HG03520 (cell line): Measurements from ENCODE around the gene PDE6A.
A peak's percentile ranks its signal among the peaks of the same experiment; 100 is the strongest.

Experiments
- ATAC-seq: cut with Tn5 transposase; IDR thresholded peaks from one replicate; pipeline ENCODE4 v1.9.1; 2021; ENCODE audit warnings: mild to moderate bottlenecking, moderate library complexity; ENCODE audit not compliant: unreplicated experiment

PDE6A gene

DNA sequence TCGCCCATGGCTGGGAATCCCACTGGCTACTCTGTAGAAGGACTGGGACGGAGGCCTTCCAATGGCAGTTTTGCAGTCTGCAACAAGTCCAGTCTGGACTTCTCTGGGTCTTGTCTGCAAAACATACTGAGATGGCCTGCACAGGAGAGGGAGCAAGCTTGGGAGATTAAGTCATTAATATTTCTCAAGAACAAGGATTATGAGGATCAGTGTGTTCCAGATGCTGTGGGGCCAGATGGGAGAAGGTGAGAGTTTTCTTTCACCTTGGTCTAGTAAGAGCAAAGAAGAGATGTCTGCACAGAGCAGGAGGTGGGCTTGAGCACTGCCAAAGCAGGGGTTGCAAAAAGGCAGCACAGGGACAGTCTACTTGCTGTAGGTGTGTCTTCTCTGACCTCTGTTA, at the start of gene PDE6A:
PDE6A (minus strand) TSS at position 128 of the 400 bp plus-strand sequence; CDS start at position 8, 120 bp downstream.
- no peak for ATAC-seq

- ATAC-seq, result no peak
Measured at GRCh38 chr5:149993471-149993870, 48.9 kb upstream of the PDE6A start.

DNA sequence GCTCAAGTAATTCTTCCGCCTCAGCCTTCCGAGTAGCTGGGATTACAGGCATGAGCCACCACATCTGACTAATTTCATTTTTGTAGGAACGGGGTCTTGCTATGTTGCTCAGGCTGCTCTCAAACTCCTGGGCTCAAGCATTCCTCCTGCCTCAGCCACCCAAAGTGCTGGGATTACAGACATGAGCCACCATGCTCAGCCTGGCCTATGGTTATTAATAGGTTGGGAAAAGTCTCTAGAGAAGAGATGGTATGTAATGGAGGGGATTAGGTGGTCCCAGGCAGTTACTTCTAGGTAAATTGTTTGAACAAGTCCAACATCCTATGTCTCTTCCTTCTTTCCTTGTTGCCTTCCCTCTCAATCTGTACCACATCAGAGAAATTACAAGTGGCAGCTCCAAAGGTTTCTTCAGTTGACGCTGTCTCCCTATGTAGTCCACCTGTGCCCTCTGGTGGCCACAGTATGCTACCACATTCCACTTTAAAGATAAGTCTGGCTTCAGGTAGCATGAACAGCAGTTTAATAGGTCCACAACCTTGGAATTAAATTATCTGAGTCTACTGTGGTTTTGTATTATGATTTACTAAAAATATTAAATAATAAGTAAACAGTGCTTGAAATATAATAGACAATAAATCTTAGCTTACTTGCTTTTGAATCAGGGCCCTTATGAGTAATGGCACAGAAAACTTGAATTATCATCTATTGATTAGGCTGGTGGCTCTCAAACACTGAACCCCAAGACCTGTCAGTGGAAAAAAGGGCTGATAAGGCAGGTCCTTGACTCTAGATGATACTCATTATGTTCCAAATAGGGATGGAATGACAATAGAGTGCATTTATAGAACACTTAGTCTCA, 46.2 kb upstream of the PDE6A start:
- ATAC-seq, result no peak

DNA sequence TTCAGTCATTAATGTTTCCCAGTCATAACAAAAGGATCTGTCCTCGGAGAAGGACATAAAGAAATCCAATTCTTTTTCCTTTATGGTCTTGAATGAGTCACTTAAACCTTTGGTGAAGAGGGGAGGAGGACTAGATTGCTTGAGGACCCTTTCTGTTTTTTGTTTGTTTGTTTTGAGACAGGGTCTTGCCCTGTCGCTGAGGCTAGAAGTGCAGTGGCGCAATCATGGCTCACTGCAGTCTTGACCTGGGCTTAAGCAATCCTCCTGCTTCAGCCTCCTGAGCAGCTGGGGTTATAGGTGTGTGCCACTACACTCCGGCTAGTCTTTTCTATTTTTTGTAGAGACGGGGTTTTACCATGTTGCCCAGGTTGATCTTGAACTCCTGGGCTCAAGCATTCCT, 43.5 kb upstream of the PDE6A start:
- ATAC-seq, result no peak

GRCh38 chr5:149982505-149982904, 37.9 kb upstream of the PDE6A start:
- ATAC-seq, result no peak

- ATAC-seq, result no peak
Measured at GRCh38 chr5:149981206-149981605, 36.6 kb upstream of the PDE6A start.

DNA sequence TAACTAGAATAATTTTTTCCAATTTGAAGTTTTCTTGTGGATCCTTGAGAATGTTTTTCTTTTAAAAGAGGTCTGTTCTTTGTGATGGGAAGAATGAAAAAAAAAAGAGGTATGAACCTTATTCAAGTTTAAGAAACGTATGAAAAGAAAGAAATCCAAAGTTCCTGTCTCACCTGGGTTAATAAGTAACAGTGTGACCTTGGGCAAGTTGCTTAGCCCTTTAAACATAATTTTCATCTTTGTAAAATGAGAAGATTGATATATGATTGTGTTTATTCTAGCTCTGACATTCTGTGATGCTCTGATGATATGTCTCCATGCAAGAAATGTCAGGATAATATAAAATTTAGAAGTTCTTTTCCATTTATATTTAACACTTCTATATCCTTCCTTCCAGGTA, 35.3 kb upstream of the PDE6A start:
- ATAC-seq, result no peak

DNA sequence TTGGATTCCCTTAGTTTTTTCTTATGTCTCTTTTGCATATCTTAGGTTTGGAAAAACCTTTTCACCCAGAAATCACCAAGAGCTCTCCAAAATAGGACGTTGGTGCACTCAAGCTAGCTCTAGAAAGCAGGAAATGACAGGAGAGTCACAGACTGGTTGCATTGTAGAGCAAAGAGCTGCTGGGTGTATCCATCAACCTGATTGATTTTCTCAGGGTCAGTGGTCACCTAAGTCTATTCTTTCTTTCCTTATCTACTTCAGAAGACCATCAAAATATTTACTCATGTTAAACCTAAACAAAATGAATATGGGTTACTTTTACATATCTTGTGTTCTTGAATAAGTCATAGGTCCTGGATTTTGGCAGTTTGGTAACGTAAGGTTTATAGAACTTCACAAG, 30.8 kb upstream of the PDE6A start:
- ATAC-seq, result no peak

DNA sequence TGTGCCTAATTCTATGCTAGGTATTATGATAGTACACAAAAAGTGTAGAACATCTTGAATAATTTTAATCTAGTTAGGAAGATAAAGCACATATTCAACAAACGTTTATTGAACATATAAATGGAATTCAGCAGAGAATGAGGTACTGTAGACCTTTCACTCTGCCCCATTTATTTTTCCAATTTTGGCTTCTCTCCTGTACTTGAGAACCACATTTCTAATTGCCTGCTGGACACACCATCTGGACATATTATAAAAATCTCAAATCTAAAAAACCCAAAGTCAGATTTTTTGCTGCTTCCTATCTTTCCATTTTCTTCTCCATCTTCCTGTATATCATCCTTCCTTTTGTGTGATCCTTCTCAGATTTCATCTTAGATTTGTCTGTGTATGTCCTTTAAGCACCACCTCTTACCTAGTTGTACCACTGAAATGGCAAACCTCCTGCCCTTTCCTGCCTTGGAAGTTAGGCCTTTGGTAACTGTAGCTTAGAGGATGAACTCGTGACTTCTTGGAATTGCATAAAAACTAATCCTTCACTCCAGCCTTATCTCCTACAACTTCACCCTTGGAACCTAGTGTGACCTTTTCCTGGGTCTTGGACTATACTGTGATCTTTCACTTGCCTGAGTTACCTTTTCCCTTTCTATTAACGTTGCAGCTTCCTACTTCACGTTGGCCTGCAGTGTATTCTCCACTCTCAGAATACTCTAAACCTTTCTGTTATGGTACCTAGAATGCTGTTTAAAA, 24.8 kb upstream of the PDE6A start:
- ATAC-seq, result no peak

- no peak for ATAC-seq
Measured at GRCh38 chr5:149966946-149967345, 22.4 kb upstream of the PDE6A start.

DNA sequence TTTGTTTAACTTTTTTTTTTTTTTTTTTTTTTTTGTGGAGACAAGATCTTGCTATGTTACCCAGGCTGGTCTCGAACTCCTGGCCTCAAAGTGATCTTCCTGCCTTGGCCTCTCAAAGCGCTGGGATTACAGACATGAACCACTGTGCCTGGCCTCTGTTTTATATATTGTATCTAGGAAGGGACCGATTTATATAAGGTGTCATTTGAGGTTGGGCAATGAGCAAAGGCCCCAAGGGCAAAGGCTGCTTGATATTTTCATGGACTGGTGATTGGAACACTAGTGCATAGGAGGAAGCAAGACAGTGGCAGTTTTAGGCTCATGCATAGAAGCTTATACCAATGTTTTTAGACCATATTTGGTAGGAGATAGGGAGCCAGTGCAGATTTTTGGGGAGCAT, 19.1 kb upstream of the PDE6A start:
- ATAC-seq, result no peak

DNA sequence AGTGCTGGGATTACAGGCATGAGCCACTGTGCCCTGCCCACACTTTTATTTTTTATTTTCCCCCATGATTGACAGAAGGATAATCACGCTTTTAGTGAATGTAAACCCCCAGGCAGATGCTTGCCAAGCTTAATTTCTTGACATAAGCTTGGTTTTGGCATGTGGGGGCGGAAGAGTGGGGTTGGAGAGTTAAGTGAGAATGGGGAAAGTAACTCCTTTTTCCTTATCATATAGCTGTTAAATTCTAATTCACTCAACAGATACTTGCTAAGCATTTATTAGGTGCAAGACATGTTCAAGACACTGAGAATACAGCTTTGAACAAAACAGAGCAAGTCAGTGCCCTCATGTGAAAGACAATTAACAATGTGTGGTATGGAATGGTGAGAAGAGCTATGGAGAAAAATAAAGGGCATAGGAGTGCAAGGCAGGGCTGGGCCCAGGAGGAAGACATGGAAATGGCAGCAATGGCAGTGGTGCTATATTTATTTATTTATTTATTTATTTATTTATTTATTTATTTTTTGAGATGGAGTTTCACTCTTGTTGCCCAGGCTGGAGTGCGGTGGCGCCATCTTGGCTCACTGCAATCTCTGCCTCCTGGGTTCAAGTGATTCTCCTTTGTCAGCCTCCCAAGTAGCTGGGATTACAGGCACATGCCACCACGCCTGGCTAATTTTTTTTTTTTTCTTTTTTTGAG, 18.2 kb upstream of the PDE6A start:
- ATAC-seq, result no peak

- no peak for ATAC-seq
Measured at GRCh38 chr5:149961957-149962409, 17.4 kb upstream of the PDE6A start.

DNA sequence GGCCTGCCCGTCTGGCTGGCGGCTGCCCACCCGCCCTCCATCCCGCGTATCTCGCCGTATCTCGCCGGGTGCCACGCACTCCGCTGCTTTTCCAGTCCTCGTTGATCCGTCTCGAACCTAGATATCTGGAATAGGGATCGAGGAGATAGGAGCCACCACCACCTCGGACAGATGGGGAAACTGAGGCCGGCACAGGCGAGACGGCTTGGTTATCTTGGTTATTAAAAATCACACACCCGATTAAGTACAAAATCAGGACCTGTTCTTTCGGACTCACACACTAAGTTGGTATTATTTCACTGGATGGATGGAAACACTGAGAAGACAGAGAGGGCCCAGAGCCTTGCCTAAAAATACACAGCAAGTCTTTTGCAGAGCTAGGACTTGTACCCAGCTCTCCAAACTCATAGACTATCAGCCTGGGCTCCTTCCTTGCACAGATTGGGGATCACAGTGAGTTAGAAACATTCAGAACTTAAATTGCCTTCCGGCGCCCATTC, 16.6 kb upstream of the PDE6A start:
- ATAC-seq, result no peak

DNA sequence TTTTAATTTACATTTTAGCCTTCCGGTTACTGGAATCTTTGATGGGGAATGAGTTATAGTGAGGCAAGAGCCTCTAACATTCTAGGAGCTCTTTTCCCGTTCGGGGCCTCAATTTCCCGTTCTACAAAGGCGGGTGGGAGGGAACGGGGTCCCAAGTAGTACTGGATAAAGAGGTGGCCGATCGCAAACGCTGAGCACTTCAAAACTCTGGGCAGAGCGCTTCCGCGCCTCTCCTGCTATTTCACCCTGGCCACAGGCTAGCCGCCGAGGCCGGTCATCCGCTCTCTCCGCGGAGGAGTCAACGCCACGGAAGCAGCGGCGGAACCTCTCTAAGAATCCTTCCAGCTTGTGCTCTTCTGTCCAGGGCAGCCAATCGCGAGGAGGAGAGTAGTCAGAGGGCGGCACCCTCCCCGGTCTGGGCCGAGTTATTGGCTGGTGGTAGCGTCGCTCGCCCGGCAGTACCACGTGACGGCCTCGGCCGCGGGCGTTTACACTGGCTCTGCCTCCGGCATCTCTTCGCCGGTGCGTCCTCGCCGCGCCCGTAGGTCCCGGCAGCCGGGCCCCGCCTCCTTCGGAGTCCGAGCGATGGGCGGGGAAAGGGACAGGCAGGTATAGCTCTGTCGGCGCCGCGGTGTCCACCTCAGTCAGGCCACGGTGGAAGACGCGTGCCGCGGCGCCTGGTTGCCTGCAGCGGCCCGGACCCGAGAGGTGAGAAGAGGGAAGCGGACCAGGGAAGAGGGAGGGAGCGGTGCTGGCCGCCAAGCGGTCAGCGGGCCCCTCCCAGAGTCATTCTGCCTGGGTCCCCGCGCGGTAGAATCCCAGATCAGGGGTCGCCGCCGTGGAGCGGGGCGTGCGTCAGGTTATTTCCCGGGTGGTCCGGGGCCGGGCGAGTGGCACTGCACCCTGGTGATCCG, 15.9 kb upstream of the PDE6A start, which contains the start of gene SLC26A2:
SLC26A2 (plus strand) TSS at position 487 of the 914 bp plus-strand sequence. CDS start 16,895 bp downstream, outside the sequence.
- ATAC-seq, result peak; percentile 99

DNA sequence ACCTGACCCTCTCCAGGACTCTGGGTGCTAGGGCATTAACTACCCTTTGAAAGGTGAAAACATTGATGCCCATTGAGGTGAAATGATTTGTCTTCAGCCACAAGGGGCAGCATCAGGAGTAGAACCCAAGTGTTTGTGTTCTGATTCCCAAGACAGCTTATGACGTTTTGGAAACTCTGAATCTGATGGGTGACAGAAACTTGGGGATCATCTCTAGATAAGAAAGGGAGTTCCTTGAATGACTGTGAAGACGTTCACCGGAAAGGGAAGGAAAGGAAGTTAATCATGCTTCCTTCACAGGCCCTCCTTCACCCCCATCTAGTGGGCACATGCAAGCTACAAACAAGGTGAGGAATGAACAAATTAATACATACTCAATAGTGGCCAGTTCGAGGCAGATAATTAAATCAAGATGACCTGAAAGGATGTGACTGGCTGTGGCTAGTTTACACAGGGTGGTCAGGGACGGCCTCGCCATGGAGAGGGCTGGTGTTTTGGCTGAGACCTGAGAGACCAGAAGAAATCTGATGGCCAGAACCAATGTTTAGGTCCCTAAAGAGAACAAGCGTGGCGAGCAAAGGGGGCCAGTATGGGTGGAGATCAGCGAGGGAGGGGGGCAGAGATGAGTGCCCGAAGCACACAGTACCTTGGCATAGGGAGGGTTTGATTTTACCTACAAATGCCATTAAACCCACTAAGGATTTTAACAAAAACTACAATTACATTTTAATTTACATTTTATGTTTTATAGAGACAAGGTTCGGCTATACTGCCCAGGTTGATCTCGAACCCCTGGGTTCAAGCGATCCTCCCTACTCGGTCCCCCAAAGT, 15.0 kb upstream of the PDE6A start:
- no peak for ATAC-seq

DNA sequence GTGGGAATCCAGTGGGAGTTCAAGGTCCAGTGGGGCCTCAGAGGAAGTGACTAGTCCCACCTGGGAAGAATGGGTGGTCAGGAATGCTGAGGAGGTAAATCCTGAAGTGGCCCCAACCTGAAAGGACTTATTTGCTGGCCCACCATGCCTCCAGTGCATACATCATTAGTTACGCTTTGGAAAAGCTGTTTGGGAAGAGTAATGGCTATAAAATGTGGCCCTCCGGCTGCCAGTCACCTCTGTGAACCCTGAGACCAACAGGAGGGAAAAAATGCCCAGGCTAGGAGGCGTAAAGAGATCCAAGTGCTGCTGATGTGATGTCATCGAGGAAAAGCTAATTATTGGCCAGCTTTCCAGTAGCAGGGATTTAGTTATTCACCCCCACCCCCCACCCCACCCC, 13.3 kb upstream of the PDE6A start:
- no peak for ATAC-seq

DNA sequence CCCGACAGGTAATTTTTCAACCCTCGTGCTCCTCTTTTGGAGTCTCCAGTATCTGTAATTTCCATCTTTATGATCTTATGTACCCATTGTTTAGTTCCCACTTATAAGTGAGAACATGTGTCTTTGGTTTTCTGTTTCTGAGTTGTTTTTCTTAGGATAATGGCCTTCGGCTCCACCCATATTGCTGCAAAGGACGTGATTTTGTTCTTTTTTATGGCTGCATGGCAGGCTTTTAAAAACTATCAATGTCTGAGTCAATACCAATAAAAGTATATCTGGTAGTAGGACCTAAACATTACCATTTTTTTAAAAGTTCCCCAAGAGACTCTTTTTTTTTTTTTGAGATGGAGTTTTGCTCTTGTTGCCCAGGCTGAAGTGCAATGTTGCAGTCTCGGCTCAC, 12.1 kb upstream of the PDE6A start:
- no peak for ATAC-seq

DNA sequence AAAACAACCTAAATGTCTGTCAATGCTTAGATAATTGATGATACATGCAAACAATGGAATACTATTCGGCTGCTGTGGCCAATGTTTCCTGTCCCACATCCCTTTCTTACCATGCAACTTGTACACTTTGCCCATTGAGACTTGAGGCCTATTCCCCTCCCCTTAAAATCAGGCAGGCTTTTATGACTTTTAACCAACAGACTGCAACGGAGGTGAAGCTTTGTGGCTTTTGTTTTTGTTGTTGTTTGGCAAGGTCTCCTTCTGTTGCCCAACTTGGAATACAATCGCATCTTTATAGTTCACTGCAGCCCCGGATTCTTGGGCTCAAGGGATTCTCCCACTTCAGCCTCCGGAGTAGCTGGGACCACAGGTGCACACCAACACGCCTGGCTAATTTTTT, 10.2 kb upstream of the PDE6A start:
- no peak for ATAC-seq
